ENCODE measurements around the gene PTCH2. TPM values are rescaled to one million over a fixed set of nuclear protein-coding genes. Genes with fewer than 3 reads are reported as not detected.

PTCH2 gene
- total and polyA plus RNA-seq, 2 of the 13 experiments (the other 11 are each of a cell fraction or from before 2014, with no cell fraction given): 0.60 to 1.5 TPM

DNA sequence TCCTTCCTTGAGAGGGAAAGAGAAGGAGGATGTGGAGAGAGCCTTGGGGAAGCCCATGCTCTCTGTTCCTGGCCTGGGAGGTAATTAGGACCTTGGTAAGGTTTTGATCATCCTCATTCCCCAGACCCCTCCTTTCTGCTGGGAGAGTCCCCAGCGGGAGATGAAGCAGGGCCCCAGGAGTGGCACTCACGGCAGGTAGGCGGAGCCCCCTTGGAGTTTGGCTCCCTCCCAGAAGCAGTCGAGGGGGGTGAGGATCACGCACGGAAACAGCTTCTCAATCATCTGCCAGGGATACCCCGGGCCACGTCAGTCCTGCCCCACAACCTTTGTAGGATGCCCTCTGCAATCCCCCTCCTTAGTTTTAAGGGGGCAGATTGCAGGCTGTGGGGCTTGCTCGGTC is 11.5 kb downstream of the PTCH2 start:
- DNase-seq (ENCODE audit: low spot score): no peak
- no peak for TF ChIP-seq KDM4B (CRISPR knock-in tag; IDR thresholded peaks at IDR 0.05)
- no peak for TF ChIP-seq TBP (CRISPR knock-in tag; IDR thresholded peaks at IDR 0.05)
- TF ChIP-seq ARNTL (CRISPR knock-in tag; IDR thresholded peaks at IDR 0.05): no peak
- TF ChIP-seq SOX13 (IDR thresholded peaks at IDR 0.05): no peak
- TF ChIP-seq SOX13 (CRISPR knock-in tag; conservative IDR thresholded peaks at IDR 0.05 in 1 of 2, IDR thresholded peaks at IDR 0.05 in 1 of 2): no peak
- TF ChIP-seq POLR2AphosphoS5 (IDR thresholded peaks at IDR 0.05; ENCODE audit: low read depth, low read length): no peak
- intact Hi-C loops (cut with micrococcal nuclease; ENCODE audit: unreplicated experiment) (no loop called here), in situ Hi-C loops (cut with HindIII; ENCODE audit: extremely low pct_ligation_motif_present, low pct_unique_long_range_greater_than_20kb) (loop anchor here (10.0 to 25.0 kb wide), 2 partner anchors 181 to 473 kb away; partner anchors contain the start of genes HECTD3 and UROD)
- peak overlapping the region; percentile 25; the same call in 1 of the 2 replicates for H3K9ac ChIP-seq (ENCODE audit: insufficient read depth, low read depth, low read length)
- H3K79me2 ChIP-seq (ENCODE audit: insufficient read depth, low read length): no peaks in the 10 kb centered on the region
- POLR2A ChIA-PET: interaction anchor here (0.7 to 4.5 kb wide), 10 partner anchors 11 to 508 kb away, joined by 3 to 51 read pairs (median 6); partner anchors contain the start of genes BTBD19, EIF2B3, PLK3 and PTCH2
- peak overlapping the region; percentile 17 for H2AFZ ChIP-seq (ENCODE audit: low read length)
- H3K4me2 ChIP-seq (ENCODE audit: low read depth, low read length): peak overlapping the region; percentile 71
- ATAC-seq: no peak
- H4K20me1 ChIP-seq (ENCODE audit: insufficient read depth, low read length): no peaks in the 10 kb centered on the region
- no peaks in the 10 kb centered on the region for H3K36me3 ChIP-seq (replicated peaks in 1 of 2; ENCODE audit: control insufficient read depth in 1 of 2, insufficient read depth in 2 of 2, low read length in 2 of 2)
- no peak for FAIRE-seq
- H3K27me3 ChIP-seq (ENCODE audit: control insufficient read depth in 1 of 2, insufficient read depth in 2 of 2, low read length in 2 of 2): peaks cover 0 to 16% of the 10 kb centered on the region in 2 experiments; a peak in 1 of 5 replicates
- no peak overlapping the region for H3K27ac ChIP-seq (ENCODE audit: extremely low read length, insufficient read depth, low read length)
- 6% methylated on average over 8 of the region's 9 CpGs for WGBS (ENCODE audit: low lambda C conversion rate)
- CTCF ChIA-PET (ENCODE audit: low intra/inter-chr PET ratio, low total read pairs): no interaction called here
- H3K4me3 ChIP-seq (replicated peaks in 1 of 3; ENCODE audit: insufficient read depth in 1 of 3, low read depth in 2 of 3, low read length in 3 of 3): peak overlapping the region; percentile 1 to 59 (median 32); a peak in 4 of 6 replicates
- peaks cover 77% of the 10 kb centered on the region for H3K4me1 ChIP-seq (ENCODE audit: insufficient read depth, low read length)
- H3K9me3 ChIP-seq (ENCODE audit: low read length): no peaks in the 10 kb centered on the region
- BruUV-seq (replicated peaks): no TSS peak

DNA sequence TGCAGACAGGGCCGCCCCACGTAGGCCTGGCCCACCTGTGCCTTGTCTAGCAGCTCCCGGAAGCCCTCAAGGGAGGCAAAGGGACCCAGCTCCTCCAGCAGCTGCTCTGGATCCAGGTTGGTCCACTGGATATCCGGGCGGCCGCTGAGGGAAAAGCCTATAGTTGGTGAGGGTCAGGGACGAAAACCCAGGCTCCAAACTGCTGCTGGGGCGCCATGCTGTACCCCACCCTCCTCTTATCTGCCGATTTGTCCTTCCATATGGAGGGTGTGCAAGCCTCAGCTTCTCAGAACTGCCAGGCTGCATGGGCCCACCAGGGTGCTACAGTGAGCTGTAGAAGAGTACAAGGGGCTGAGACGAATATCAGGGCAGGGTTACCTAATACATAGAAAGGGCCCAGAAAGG is 12.2 kb downstream of the PTCH2 start:
- in situ Hi-C loops (cut with HindIII; ENCODE audit: extremely low pct_ligation_motif_present, low pct_unique_long_range_greater_than_20kb) (loop anchor here (10.0 to 25.0 kb wide), 2 partner anchors 181 to 474 kb away; partner anchors contain the start of genes HECTD3 and UROD), intact Hi-C loops (cut with micrococcal nuclease; ENCODE audit: unreplicated experiment) (no loop called here)
- H3K4me1 ChIP-seq (ENCODE audit: insufficient read depth, low read length): peaks cover 76% of the 10 kb centered on the region
- no peaks in the 10 kb centered on the region for H4K20me1 ChIP-seq (ENCODE audit: insufficient read depth, low read length)
- peaks cover 0 to 16% of the 10 kb centered on the region in 2 experiments; a peak in 1 of 5 replicates for H3K27me3 ChIP-seq (ENCODE audit: control insufficient read depth in 1 of 2, insufficient read depth in 2 of 2, low read length in 2 of 2)
- H3K79me2 ChIP-seq (ENCODE audit: insufficient read depth, low read length): no peaks in the 10 kb centered on the region
- 26% methylated on average over 3 of the region's 10 CpGs for WGBS (ENCODE audit: low lambda C conversion rate)
- no TSS peak for BruUV-seq (replicated peaks)
- no peaks in the 10 kb centered on the region for H3K9me3 ChIP-seq (ENCODE audit: low read length)
- no peak for DNase-seq (ENCODE audit: low spot score)
- ChIA-PET POLR2A (interaction anchor here (0.7 to 4.5 kb wide), 11 partner anchors 10 to 509 kb away, joined by 3 to 51 read pairs (median 6); partner anchors contain the start of genes BTBD19, EIF2B3, PLK3 and PTCH2), CTCF (ENCODE audit: low intra/inter-chr PET ratio, low total read pairs) (interaction anchor here (1.1 kb wide), 1 partner anchor 37 kb away, joined by 3 read pairs; no protein-coding TSS in a partner anchor)
- H3K4me2 ChIP-seq (ENCODE audit: low read depth, low read length): peak overlapping the region; percentile 71
- no peak overlapping the region for H3K27ac ChIP-seq (ENCODE audit: extremely low read length, insufficient read depth, low read length)
- H3K9ac ChIP-seq (ENCODE audit: insufficient read depth, low read depth, low read length): peak overlapping the region; percentile 39
- peak; percentile 3; the same call in 2 of the 3 replicates for ATAC-seq
- H2AFZ ChIP-seq (ENCODE audit: low read length): no peak overlapping the region
- H3K4me3 ChIP-seq (replicated peaks in 1 of 3; ENCODE audit: insufficient read depth in 1 of 3, low read depth in 2 of 3, low read length in 3 of 3): peak overlapping the region in 2 of 3 experiments; percentile 2 to 51; a peak in 4 of 6 replicates
- H3K36me3 ChIP-seq (replicated peaks in 1 of 2; ENCODE audit: control insufficient read depth in 1 of 2, insufficient read depth in 2 of 2, low read length in 2 of 2): no peaks in the 10 kb centered on the region
- no peak for FAIRE-seq
- 0 out of 2 replicates have a peak, but pooled peaks have one; percentile 25 for TF ChIP-seq TEAD2 (CRISPR knock-in tag; IDR thresholded peaks at IDR 0.05)
- no peak for TF ChIP-seq PCBP2 (optimal IDR thresholded peaks at IDR 0.05; ENCODE audit: low read depth, low read length, poor library complexity, severe bottlenecking)
- TF ChIP-seq, protein P1, sequence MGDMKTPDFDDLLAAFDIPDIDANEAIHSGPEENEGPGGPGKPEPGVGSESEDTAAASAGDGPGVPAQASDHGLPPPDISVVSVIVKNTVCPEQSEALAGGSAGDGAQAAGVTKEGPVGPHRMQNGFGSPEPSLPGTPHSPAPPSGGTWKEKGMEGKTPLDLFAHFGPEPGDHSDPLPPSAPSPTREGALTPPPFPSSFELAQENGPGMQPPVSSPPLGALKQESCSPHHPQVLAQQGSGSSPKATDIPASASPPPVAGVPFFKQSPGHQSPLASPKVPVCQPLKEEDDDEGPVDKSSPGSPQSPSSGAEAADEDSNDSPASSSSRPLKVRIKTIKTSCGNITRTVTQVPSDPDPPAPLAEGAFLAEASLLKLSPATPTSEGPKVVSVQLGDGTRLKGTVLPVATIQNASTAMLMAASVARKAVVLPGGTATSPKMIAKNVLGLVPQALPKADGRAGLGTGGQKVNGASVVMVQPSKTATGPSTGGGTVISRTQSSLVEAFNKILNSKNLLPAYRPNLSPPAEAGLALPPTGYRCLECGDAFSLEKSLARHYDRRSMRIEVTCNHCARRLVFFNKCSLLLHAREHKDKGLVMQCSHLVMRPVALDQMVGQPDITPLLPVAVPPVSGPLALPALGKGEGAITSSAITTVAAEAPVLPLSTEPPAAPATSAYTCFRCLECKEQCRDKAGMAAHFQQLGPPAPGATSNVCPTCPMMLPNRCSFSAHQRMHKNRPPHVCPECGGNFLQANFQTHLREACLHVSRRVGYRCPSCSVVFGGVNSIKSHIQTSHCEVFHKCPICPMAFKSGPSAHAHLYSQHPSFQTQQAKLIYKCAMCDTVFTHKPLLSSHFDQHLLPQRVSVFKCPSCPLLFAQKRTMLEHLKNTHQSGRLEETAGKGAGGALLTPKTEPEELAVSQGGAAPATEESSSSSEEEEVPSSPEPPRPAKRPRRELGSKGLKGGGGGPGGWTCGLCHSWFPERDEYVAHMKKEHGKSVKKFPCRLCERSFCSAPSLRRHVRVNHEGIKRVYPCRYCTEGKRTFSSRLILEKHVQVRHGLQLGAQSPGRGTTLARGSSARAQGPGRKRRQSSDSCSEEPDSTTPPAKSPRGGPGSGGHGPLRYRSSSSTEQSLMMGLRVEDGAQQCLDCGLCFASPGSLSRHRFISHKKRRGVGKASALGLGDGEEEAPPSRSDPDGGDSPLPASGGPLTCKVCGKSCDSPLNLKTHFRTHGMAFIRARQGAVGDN (CRISPR knock-in tag; IDR thresholded peaks at IDR 0.05): peak; percentile 43
- peak; percentile 41; the same call in 1 of the 2 replicates for TF ChIP-seq MYC (CRISPR knock-in tag; IDR thresholded peaks at IDR 0.05; ENCODE audit: borderline replicate concordance)
- no peak for TF ChIP-seq TGIF2 (CRISPR knock-in tag; IDR thresholded peaks at IDR 0.05)
- TF ChIP-seq RXRA (CRISPR knock-in tag; IDR thresholded peaks at IDR 0.05): 0 out of 2 replicates have a peak, but pooled peaks have one; percentile 18
- no peak for TF ChIP-seq ZNF780A (CRISPR knock-in tag; IDR thresholded peaks at IDR 0.05)
- TF ChIP-seq ZFX (CRISPR knock-in tag; IDR thresholded peaks at IDR 0.05; ENCODE audit: low read depth): peak; percentile 28; the same call in 1 of the 2 replicates

Data from HepG2 (cell line).